SK-N-SH (cell line): ENCODE measurements around the gene DGCR8. TPM values are rescaled to one million over a fixed set of nuclear protein-coding genes. Genes with fewer than 3 reads are reported as not detected.

Experiments used
- CTCF ChIA-PET: fragments of 300-600, 350-600 bp; formaldehyde crosslinking; extraction: SDS; loops from one replicate; lab custom pipeline; 2021; lab: Yijun Ruan, JAX
- POLR2A ChIA-PET: fragments of 350-600 bp; sonication (Branson Sonifier 250); formaldehyde crosslinking; extraction: SDS; loops from one replicate; lab custom pipeline; 2020; ENCODE audit warnings: antibody characterized with exemption, inconsistent platforms; lab: Yijun Ruan, JAX
- DNase-seq: peaks from one replicate; pipeline ENCODE4 v3.0.0; 2012
- H2AFZ ChIP-seq: fragments of 200-600 bp; sonication (generic); 2 replicates; pipeline ENCODE4 v1.8.1; 2016; ENCODE audit warnings: antibody characterized with exemption, mild to moderate bottlenecking, low read depth
- H3F3A ChIP-seq: fragments of 200-600 bp; sonication (generic); replicated peaks from 2 replicates; pipeline ENCODE3; 2016; ENCODE audit warnings: antibody characterized with exemption, mild to moderate bottlenecking; ENCODE audit not compliant: insufficient read depth
- H3K27ac ChIP-seq, 2 experiments: fragments of 200-500 bp in 1 of 2; fragments of 200-600 bp in 1 of 2; sonication (Bioruptor generic) in 1 of 2; sonication (generic), shearing (Covaris generic) in 1 of 2; 2 replicates each; pipeline versions ENCODE4 v1.5.1 to v1.6.1; 2014 to 2016; ENCODE audit warnings: low read depth in 2 of 2, inconsistent platforms in 1 of 2, low read length in 1 of 2, mild to moderate bottlenecking in 1 of 2, mixed read lengths in 1 of 2
- H3K27me3 ChIP-seq: fragments of 200-600 bp; sonication (generic), shearing (Covaris generic); 2 replicates; pipeline ENCODE4 v1.6.1; 2016; ENCODE audit warnings: mixed run types; ENCODE audit not compliant: insufficient read depth
- H3K36me3 ChIP-seq, 2 experiments: fragments of 200-500 bp in 1 of 2; fragments of 200-600 bp in 1 of 2; sonication (Bioruptor generic) in 1 of 2; sonication (generic) in 1 of 2; replicated peaks in 1 of 2; 2 replicates each; pipeline versions ENCODE3 to v1.5.1; 2014 to 2016; ENCODE audit warnings: low read length in 1 of 2, mild to moderate bottlenecking in 1 of 2; ENCODE audit not compliant: insufficient read depth in 2 of 2, control insufficient read depth in 1 of 2
- H3K4me1 ChIP-seq, 2 experiments: fragments of 200-500 bp in 1 of 2; fragments of 200-600 bp in 1 of 2; sonication (Bioruptor generic) in 1 of 2; sonication (generic), shearing (Covaris generic) in 1 of 2; 2 replicates each; pipeline versions ENCODE4 v1.5.1 to v1.6.1; 2014 to 2016; ENCODE audit warnings: low read depth in 1 of 2, low read length in 1 of 2, mixed run types in 1 of 2; ENCODE audit not compliant: insufficient read depth in 2 of 2, control insufficient read depth in 1 of 2
- H3K4me2 ChIP-seq: fragments of 200-600 bp; sonication (generic), shearing (Covaris generic); 2 replicates; pipeline ENCODE4 v1.6.1; 2017; ENCODE audit warnings: mixed run types
- H3K4me3 ChIP-seq, 2 experiments: fragments of 200-500 bp in 1 of 2; fragments of 200-600 bp in 1 of 2; sonication (Bioruptor generic) in 1 of 2; sonication (generic), shearing (Covaris generic) in 1 of 2; 2 replicates each; pipeline versions ENCODE4 v1.5.1 to v1.8.1; 2014 to 2016; ENCODE audit warnings: low read depth in 2 of 2, inconsistent platforms in 1 of 2, low read length in 1 of 2, mild to moderate bottlenecking in 1 of 2, mixed read lengths in 1 of 2, moderate library complexity in 1 of 2
- H3K79me2 ChIP-seq: fragments of 200-600 bp; sonication (generic); 2 replicates; pipeline ENCODE4 v1.8.1; 2017; ENCODE audit warnings: mild to moderate bottlenecking; ENCODE audit not compliant: insufficient read depth
- H3K9ac ChIP-seq: fragments of 200-600 bp; sonication (generic); 2 replicates; pipeline ENCODE4 v1.6.1; 2017; ENCODE audit warnings: mixed run types
- H3K9me2 ChIP-seq: fragments of 200-600 bp; sonication (generic); 2 replicates; pipeline ENCODE4 v1.6.1; 2017; ENCODE audit warnings: mixed run types
- H3K9me3 ChIP-seq: fragments of 200-600 bp; sonication (generic); 2 replicates; pipeline ENCODE4 v1.6.1; 2017; ENCODE audit warnings: mixed run types, mild to moderate bottlenecking, moderate library complexity
- H4K20me1 ChIP-seq: fragments of 200-600 bp; sonication (generic); 2 replicates; pipeline ENCODE4 v1.6.1; 2017; ENCODE audit warnings: mild to moderate bottlenecking, mixed run types; ENCODE audit not compliant: insufficient read depth
- CHD2 ChIP-seq: fragments of 150-350 bp; IDR thresholded peaks from 2 replicates; pipeline ENCODE4 v1.6.1; 2018; ENCODE audit warnings: low read length; ENCODE audit not compliant: partially characterized antibody
- ELF1 ChIP-seq: IDR thresholded peaks from 2 replicates; pipeline ENCODE4 v1.4.0; 2012
- EP300 ChIP-seq, 2 experiments: IDR thresholded peaks; 2 replicates each; pipeline versions ENCODE4 v1.4.0 to v1.6.1; 2012; ENCODE audit warnings: borderline replicate concordance in 1 of 2, low read depth in 1 of 2, low read length in 1 of 2
- FOSL2 ChIP-seq: IDR thresholded peaks from 2 replicates; pipeline ENCODE4 v1.4.0; 2012; ENCODE audit warnings: low read depth, mild to moderate bottlenecking, moderate library complexity, borderline replicate concordance
- FOXJ3 ChIP-seq: sonication (generic); formaldehyde crosslinking; IDR thresholded peaks from 2 replicates; pipeline ENCODE4 v1.5.1; 2020; ENCODE audit warnings: mild to moderate bottlenecking, missing genetic modification reagents
- GATA2 ChIP-seq: sonication (generic); formaldehyde crosslinking; IDR thresholded peaks from 2 replicates; pipeline ENCODE4 v1.5.0; 2020; ENCODE audit warnings: mild to moderate bottlenecking, missing genetic modification reagents
- MEF2A ChIP-seq: IDR thresholded peaks from 2 replicates; pipeline ENCODE4 v1.4.0; 2012; ENCODE audit warnings: low read depth, borderline replicate concordance
- MXI1 ChIP-seq: IDR thresholded peaks from 2 replicates; pipeline ENCODE4 v1.6.1; 2012; ENCODE audit warnings: mild to moderate bottlenecking, low read depth, low read length, improper control_type of control experiment
- NRF1 ChIP-seq: IDR thresholded peaks from 2 replicates; pipeline ENCODE4 v1.6.1; 2012; ENCODE audit warnings: low read depth, mild to moderate bottlenecking, low read length
- PBX3 ChIP-seq: IDR thresholded peaks from 2 replicates; pipeline ENCODE4; 2012
- POLR2AphosphoS5 ChIP-seq: IDR thresholded peaks from 2 replicates; pipeline ENCODE4 v1.6.1; 2012; ENCODE audit warnings: low read depth, low read length
- RAD21 ChIP-seq: IDR thresholded peaks from 2 replicates; pipeline ENCODE4 v1.6.1; 2012; ENCODE audit warnings: mild to moderate bottlenecking, low read length
- RCOR1 ChIP-seq: fragments of 150-350 bp; IDR thresholded peaks from 2 replicates; pipeline ENCODE4 v1.6.1; 2017; ENCODE audit warnings: antibody characterized with exemption, low read length
- RXRA ChIP-seq: IDR thresholded peaks from 2 replicates; pipeline ENCODE4 v1.4.0; 2012; ENCODE audit warnings: low read depth, mild to moderate bottlenecking, borderline replicate concordance
- SIN3A ChIP-seq: IDR thresholded peaks from 2 replicates; pipeline ENCODE4 v1.6.1; 2012; ENCODE audit warnings: low read depth, mild to moderate bottlenecking, low read length, moderate library complexity, borderline replicate concordance
- SMC3 ChIP-seq: IDR thresholded peaks from 2 replicates; pipeline ENCODE4 v1.6.1; 2012; ENCODE audit warnings: low read depth, low read length, improper control_type of control experiment
- TAF1 ChIP-seq: IDR thresholded peaks from 2 replicates; pipeline ENCODE4 v1.6.1; 2012; ENCODE audit warnings: low read depth, mild to moderate bottlenecking, low read length, moderate library complexity, borderline replicate concordance
- TCF12 ChIP-seq: IDR thresholded peaks from 2 replicates; pipeline ENCODE4 v1.4.0; 2012
- TEAD4 ChIP-seq: IDR thresholded peaks from 2 replicates; pipeline ENCODE4 v1.4.0; 2012; ENCODE audit warnings: mild to moderate bottlenecking, borderline replicate concordance; ENCODE audit not compliant: insufficient read depth
- USF1 ChIP-seq: IDR thresholded peaks from 2 replicates; pipeline ENCODE4 v1.4.0; 2012; ENCODE audit warnings: low read depth, borderline replicate concordance
- USF2 ChIP-seq: fragments of 150-350 bp; IDR thresholded peaks from 2 replicates; pipeline ENCODE4 v1.6.1; 2017; ENCODE audit warnings: antibody characterized with exemption, low read length, low read depth, borderline replicate concordance
- ZBTB33 ChIP-seq: IDR thresholded peaks from 2 replicates; pipeline ENCODE4 v1.4.0; 2012; ENCODE audit warnings: low read depth, borderline replicate concordance
- WGBS: methylation state at CpG from one replicate; pipeline ENCODE4 v1.1.6; 2017; ENCODE audit warnings: low lambda C conversion rate; 5-methylcytosine and 5-hydroxymethylcytosine counted together
- polyA plus RNA-seq, 3 experiments: library from polyadenylated mRNA; depleted of rRNA; stranded (reverse); fragments of >200 nt; gene quantifications; 2 replicates each; pipeline ENCODE4 v1.2.3, GENCODE V29; 2012
- TF ChIP-seq, protein P1 (sequence below): fragments of 150-350 bp; IDR thresholded peaks from 2 replicates; pipeline ENCODE4 v1.6.1; 2016; ENCODE audit warnings: mild to moderate bottlenecking, low read depth, low read length

The DGCR8 gene
- polyA plus RNA-seq, 1 of the 3 experiments (the other 2 are of a cell fraction): 26.5 TPM

DNA sequence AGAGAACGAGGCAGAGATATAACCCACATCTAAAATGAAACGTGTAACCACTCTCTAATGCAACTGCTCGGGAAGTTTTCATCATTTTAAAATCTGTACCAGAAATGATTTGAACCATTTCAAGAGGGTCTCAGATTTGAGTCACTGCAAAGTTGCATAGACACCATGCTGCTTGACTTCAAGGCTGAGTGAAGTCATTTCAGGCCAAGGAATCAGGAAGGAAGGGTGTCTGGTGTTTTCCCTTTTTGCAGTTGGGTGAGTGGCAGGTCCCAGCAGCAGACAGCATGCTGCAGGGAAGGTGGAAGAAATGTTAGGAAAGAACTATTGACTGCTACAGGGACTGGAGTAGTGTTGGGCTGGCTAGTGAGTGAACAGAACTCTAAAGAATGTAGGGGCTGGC is 42.6 kb upstream of the DGCR8 start:
- Histone ChIP-seq H2AFZ (no peak overlapping the region), H3K9ac (no peak overlapping the region), H3F3A (no peaks in the 10 kb centered on the region), H3K27me3 (no peaks in the 10 kb centered on the region), H4K20me1 (no peaks in the 10 kb centered on the region), H3K79me2 (peaks cover 12% of the 10 kb centered on the region; the same call in 1 of the 2 replicates), H3K36me3 (no peaks in the 10 kb centered on the region), H3K4me3 (no peak overlapping the region), H3K9me2 (no peaks in the 10 kb centered on the region), H3K27ac (no peak overlapping the region), H3K9me3 (no peaks in the 10 kb centered on the region), H3K4me2 (no peak overlapping the region), H3K4me1 (peaks cover 0 to 15% of the 10 kb centered on the region in 2 experiments; a peak in 1 of 4 replicates)
- 73% methylated on average over 3 of the region's 3 CpGs for WGBS
- CTCF ChIA-PET: no interaction called here
- POLR2A ChIA-PET: no interaction called here
- TF ChIP-seq TAF1 (no peak), SIN3A (no peak), MXI1 (no peak), PBX3 (no peak), CHD2 (no peak), SMC3 (no peak), ZBTB33 (no peak), GATA2 (CRISPR knock-in tag) (no peak), MEF2A (no peak), FOSL2 (no peak), TEAD4 (no peak), NRF1 (no peak)
- DNase-seq: no peak

DNA sequence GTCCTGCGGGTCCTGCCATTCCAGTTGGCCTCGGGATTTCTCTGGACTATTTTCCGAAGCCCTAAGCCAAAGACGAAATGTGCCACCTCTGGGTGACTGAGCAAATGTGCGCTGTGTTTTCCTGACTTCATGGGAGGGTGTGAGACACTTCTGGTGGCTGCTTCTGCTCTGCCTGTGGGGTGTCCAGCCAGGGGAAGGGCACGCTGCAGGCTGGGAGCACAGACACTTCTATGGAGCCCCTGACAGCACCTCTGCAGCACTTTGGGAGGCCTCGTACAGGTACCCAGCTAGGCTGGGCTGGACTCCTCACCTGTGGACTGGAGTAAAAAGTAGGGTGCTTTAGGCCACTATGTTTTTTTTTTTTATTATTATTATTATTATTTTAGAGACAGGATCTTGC is 41.5 kb upstream of the DGCR8 start:
- POLR2A ChIA-PET: no interaction called here
- no peak for TF ChIP-seq RCOR1
- no peak for TF ChIP-seq USF1
- TF ChIP-seq, protein P1, sequence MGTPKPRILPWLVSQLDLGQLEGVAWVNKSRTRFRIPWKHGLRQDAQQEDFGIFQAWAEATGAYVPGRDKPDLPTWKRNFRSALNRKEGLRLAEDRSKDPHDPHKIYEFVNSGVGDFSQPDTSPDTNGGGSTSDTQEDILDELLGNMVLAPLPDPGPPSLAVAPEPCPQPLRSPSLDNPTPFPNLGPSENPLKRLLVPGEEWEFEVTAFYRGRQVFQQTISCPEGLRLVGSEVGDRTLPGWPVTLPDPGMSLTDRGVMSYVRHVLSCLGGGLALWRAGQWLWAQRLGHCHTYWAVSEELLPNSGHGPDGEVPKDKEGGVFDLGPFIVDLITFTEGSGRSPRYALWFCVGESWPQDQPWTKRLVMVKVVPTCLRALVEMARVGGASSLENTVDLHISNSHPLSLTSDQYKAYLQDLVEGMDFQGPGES: no peak
- no peak for TF ChIP-seq ELF1
- no peak for TF ChIP-seq RXRA
- TF ChIP-seq FOXJ3: no peak
- TF ChIP-seq RAD21: no peak
- TF ChIP-seq SMC3: no peak
- TF ChIP-seq TCF12: no peak
- no peak for TF ChIP-seq USF2
- TF ChIP-seq NRF1: no peak
- no peak for TF ChIP-seq TAF1
- no peak for TF ChIP-seq EP300 (IDR thresholded peaks at IDR 0.05; ENCODE audit: borderline replicate concordance in 1 of 2, low read depth in 1 of 2, low read length in 1 of 2)
- TF ChIP-seq POLR2AphosphoS5: no peak

More for the DNA sequence above, 41.5 kb upstream of the DGCR8 start:
- 90% methylated on average over 3 of the region's 7 CpGs for WGBS
- Histone ChIP-seq H3K27me3 (no peaks in the 10 kb centered on the region), H3K9ac (no peak overlapping the region), H2AFZ (no peak overlapping the region), H3K36me3 (no peaks in the 10 kb centered on the region), H4K20me1 (no peaks in the 10 kb centered on the region), H3K27ac (no peak overlapping the region), H3K79me2 (peaks cover 12% of the 10 kb centered on the region; the same call in 1 of the 2 replicates), H3K9me2 (no peaks in the 10 kb centered on the region), H3K9me3 (no peaks in the 10 kb centered on the region), H3F3A (no peaks in the 10 kb centered on the region), H3K4me1 (peaks cover 0 to 4% of the 10 kb centered on the region in 2 experiments; a peak in 1 of 4 replicates), H3K4me2 (no peak overlapping the region), H3K4me3 (no peak overlapping the region)
- CTCF ChIA-PET: interaction anchor here (1.7 kb wide), 1 partner anchor 69 kb away, joined by 5 read pairs; no protein-coding TSS in a partner anchor
- DNase-seq: no peak
